Measurements from ENCODE around the gene PTPN21.
A peak's percentile ranks its signal among the peaks of the same experiment; 100 is the strongest.

Gene PTPN21

GRCh38 chr14:88430976-88431375, 123.8 kb downstream of the PTPN21 start:
- peaks cover 16 to 20% (median 17%) of the 10 kb centered on the region in 3 donors for H3K36me3 ChIP-seq
- H3K27me3 ChIP-seq: no peaks in the 10 kb centered on the region
- DNase-seq: no peak
- H3K27ac ChIP-seq: no peak overlapping the region
- intact Hi-C loops (cut with DNase I; ENCODE audit: low total_unique reads): no loop called here
- TF ChIP-seq CTCF (IDR thresholded peaks at IDR 0.05): no peak
- H3K4me3 ChIP-seq: no peak overlapping the region
- H3K9me3 ChIP-seq: no peaks in the 10 kb centered on the region
- H3K4me1 ChIP-seq: peaks cover 0 to 13% (median 1%) of the 10 kb centered on the region in 4 donors

GRCh38 chr14:88426271-88426670, 128.5 kb downstream of the PTPN21 start:
- peaks cover 0 to 13% (median 1%) of the 10 kb centered on the region in 4 donors for H3K4me1 ChIP-seq
- H3K4me3 ChIP-seq: peak overlapping the region in 1 of 2 donors; percentile 20
- H3K9me3 ChIP-seq: no peaks in the 10 kb centered on the region
- H3K27ac ChIP-seq: peak overlapping the region in 1 of 2 donors; percentile 36
- no peaks in the 10 kb centered on the region for H3K27me3 ChIP-seq
- no peak for TF ChIP-seq CTCF (IDR thresholded peaks at IDR 0.05)
- intact Hi-C loops (cut with DNase I; ENCODE audit: low total_unique reads): no loop called here
- peaks cover 0 to 7% (median 7%) of the 10 kb centered on the region in 3 donors for H3K36me3 ChIP-seq
- no peak for DNase-seq

DNA sequence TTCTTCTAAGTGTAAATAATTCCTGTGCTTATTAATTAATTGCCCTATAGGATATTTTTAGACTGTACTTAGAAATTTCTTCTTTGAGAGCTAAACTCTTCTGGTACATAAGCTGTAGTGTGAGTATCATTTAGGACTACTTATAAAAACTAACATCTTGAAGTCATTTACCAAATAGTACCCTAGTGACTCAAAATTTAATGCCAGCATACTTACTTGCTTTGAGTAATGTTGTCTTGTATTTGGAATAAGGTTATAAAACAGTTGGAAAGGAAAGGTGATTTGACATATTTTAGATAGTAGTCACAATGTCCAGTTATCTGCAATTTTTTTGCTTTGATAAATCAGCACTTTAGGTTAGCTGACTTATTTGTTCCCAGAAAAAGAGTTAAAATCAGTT, 130.2 kb downstream of the PTPN21 start:
- H3K27ac ChIP-seq: no peak overlapping the region
- no peaks in the 10 kb centered on the region for H3K27me3 ChIP-seq
- H3K4me3 ChIP-seq: no peak overlapping the region
- H3K36me3 ChIP-seq: peaks cover 4 to 11% (median 8%) of the 10 kb centered on the region in 3 donors
- H3K9me3 ChIP-seq: no peaks in the 10 kb centered on the region
- DNase-seq: no peak
- no peak for TF ChIP-seq CTCF (IDR thresholded peaks at IDR 0.05)
- intact Hi-C loops (cut with DNase I; ENCODE audit: low total_unique reads): no loop called here
- peaks cover 0 to 13% (median 1%) of the 10 kb centered on the region in 4 donors for H3K4me1 ChIP-seq

DNA sequence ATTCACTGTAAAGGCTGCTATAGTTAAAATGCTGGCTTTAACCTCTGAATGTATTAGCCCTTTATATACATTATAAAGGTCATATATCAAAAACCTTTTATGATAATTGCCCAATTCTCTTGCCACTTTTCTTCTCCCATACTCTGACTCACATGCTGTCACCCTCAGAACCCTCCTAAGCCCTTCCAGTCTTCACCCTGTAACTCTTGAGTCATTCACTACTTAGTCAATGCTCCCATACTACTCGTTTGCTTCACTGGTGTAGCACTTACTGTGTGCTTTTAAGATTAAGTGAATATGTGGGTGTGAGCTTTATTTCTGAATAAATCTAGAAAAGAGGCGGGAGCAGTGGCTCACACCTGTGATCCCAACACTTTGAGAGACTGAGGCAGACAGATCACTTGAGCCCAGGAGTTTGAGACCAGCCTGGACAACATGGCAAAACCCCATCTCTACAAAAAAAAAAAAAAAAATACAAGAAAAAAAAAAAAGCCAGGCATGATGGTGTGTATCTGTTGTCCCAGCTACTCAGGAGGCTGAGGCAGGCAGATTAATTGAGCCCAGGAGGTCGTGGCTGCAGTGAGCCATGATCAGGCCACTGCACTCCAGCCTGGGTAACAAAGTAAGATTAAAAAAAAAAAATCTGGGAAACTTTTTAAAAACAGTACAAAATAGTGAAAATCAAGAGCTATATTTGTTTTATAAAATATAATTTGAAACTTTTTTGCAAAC, 131.7 kb downstream of the PTPN21 start:
- Histone ChIP-seq H3K9me3 (peaks cover 0 to 6% (median 0%) of the 10 kb centered on the region in 3 donors), H3K27me3 (no peaks in the 10 kb centered on the region), H3K4me1 (peaks cover 0 to 13% (median 1%) of the 10 kb centered on the region in 4 donors), H3K27ac (no peak overlapping the region), H3K4me3 (no peak overlapping the region), H3K36me3 (peaks cover 10 to 18% (median 14%) of the 10 kb centered on the region in 3 donors)
- DNase-seq: no peak
- no peak for TF ChIP-seq CTCF (IDR thresholded peaks at IDR 0.05)
- intact Hi-C loops (cut with DNase I; ENCODE audit: low total_unique reads): no loop called here

DNA sequence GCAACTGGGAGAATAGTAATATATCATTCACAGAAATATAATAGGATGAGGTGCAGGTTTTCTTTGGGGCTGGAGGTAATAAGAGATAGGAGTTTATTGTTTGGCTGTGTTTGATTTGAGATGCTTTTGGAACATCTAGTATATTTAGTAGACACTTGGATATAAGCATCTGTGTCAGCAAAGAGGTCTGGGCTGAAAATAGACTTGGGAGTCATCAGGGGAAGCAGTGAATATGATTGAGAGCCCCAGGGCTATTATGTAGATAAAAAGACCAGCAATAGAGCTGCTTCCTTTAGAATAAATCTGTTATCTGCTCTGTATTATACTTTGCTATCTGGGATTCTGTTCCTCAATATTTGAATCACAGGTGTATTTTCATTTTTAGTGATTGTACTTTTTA, 132.8 kb downstream of the PTPN21 start:
- Histone ChIP-seq H3K36me3 (peaks cover 19 to 28% (median 25%) of the 10 kb centered on the region in 3 donors), H3K4me3 (no peak overlapping the region), H3K4me1 (peaks cover 0 to 10% (median 1%) of the 10 kb centered on the region in 4 donors), H3K27me3 (no peaks in the 10 kb centered on the region), H3K9me3 (peaks cover 0 to 8% (median 7%) of the 10 kb centered on the region in 3 donors), H3K27ac (no peak overlapping the region)
- TF ChIP-seq CTCF (IDR thresholded peaks at IDR 0.05): no peak
- DNase-seq: no peak
- intact Hi-C loops (cut with DNase I; ENCODE audit: low total_unique reads): no loop called here
